GM11168 (cell line): ENCODE results near the gene CDH8.

Experiments
- in situ Hi-C: fragments of 300-500 bp; cut with MboI; formaldehyde crosslinking; loops from one replicate; pipeline ENCODE4 v1.12.0; 2022; ENCODE audit warnings: low sequenced_read_pairs; ENCODE audit not compliant: unreplicated experiment

Gene CDH8

DNA sequence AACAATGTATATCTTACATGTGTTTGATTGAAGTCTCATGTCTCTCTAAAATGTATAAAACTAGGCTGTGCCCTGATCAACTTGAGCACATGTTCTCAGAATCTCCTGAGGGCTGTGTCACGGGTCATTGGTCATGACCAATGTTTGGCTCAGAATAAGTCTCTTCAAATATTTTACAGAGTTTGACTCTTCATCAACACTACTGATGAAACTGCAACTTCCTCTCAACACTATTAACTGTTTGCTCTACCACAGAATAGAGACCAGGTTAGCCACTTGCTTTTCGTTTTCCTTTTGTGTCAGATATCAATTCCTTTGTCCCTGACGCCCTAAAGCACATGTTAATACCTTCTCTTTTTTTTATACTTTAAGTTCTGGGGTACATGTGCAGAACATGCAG, 358.1 kb downstream of the CDH8 start:
- in situ Hi-C loops, result no loop called here

DNA sequence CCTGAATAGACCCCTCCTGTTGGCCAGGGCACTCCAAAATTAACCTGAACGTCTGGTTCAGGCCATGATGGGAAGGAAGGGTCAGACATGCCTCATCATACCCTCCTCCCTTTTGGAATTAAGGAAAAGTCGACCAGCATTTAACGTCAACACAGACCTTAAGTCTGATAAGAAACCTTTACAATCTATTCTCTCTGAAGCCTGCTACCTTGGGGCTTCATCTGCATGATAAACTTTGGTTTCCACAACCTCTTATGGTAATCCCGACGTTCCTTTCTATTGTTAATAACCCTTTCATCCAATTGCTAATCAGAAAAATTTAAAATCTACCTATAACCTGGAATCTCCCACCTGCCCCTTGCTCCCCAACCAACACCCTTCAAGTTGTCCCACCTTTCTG, 358.5 kb downstream of the CDH8 start:
- in situ Hi-C loops, result no loop called here

DNA sequence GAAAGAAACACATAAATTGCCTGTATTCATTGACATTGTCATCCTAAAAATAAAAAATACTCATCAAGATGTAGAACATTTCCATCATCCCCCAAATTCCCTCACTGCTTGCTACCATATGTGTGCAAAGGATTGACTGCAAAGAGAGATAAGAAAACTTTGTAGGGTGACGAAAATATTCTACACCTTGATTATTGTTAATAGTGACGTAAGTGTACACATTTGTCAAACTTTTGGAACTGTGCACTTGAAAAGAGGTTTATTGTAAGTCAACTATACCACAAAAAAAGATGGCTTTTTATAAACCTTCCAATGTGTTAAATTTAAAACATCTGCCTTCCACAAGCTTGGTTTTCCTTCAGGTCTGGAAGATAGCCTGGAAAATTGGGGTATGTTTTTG, 359.5 kb downstream of the CDH8 start:
- in situ Hi-C loops, result no loop called here

DNA sequence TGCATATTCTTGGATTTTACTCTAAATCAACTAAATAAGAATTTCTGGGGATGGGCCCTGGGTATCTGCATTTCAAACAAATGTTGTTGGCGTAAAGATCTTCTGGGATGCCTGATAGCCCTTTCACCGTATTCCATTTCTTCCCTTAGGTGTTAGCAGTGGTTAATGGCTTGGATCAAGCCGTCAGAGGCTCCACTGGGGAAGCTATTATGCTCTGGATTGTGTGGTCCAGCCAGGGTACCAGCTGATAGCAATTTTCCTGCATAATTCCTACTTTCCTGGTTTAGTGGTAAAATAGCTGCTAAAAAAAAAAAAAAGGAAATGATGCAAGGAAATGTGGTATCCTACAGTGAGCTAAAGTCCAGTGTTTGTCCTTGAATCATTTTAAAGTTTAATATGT, 365.1 kb downstream of the CDH8 start:
- in situ Hi-C loops, result no loop called here

DNA sequence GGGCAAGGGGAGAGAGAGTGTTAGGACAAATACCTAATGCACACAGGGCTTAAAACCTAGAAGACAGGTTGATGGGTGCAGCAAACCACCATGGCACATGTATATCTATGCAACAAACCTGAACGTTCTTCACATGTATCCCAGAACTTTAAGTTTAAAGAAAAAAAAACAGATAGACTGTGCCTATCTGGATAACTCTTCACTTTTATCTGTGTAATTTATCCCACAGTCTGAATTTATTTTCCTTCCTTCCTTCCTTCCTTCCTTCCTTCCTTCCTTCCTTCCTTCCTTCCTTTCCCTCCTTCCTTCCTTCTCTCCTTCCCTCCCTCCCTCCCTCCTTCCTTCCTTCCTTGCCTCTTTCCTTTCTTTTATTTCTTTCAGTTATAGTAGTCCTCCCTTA, 370.7 kb downstream of the CDH8 start:
- in situ Hi-C loops, result no loop called here

DNA sequence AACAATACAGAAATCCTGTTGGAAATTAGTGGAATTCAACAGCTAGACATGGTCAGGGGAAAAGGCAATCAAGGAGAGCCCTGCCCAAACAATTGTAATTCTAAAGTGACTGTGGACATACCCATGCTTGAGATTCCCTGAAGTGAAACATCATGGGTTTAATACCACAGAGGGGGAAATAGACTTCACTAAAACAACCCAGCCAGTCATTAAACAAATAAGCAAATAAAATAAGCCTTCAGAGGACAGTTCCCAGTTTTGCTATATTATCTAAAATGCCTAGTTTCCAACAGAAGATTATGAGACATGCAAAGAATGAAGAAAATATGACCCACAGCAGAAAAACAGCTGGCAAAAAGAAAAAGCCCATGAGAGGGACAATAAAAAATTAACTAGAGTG, 376.3 kb downstream of the CDH8 start:
- in situ Hi-C loops, result no loop called here

DNA sequence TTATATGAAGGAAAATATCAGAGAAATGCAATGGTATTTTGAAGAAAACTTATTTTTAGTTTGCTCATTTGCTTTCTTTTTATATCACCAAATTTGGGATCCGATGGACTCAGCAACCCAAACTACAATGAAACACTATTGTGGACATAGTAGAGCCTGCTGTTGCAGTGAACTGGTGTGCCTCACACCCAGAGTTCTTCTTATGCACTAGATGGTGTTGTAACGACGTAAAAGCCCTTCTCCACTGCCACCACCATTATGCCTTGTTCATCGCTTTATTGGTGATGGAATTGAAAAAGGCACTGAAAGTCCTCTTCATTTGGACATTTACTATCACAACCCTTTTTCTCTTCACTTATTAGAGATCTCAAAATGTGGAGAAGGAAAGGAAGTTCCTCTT, 381.3 kb downstream of the CDH8 start:
- in situ Hi-C loops, result no loop called here

DNA sequence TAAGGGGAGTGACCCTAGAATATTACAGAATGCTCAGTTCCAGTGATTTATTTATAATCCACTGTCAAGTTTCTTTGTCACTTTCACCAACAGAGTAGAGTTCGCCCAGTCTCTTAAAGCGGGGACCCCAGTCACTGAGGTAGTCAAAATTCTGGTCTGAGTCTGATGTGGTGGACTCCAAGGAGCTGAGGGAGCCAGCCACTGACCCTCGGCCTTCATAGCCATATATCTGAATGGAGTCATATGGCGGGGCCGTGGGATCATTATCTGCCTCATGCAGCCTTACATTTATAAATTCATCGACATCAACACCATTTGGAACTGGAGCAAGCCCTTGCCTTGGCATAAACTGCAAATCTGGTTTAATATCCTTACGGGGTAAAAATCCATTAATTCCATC, 382.7 kb downstream of the CDH8 start:
- in situ Hi-C loops, result no loop called here

DNA sequence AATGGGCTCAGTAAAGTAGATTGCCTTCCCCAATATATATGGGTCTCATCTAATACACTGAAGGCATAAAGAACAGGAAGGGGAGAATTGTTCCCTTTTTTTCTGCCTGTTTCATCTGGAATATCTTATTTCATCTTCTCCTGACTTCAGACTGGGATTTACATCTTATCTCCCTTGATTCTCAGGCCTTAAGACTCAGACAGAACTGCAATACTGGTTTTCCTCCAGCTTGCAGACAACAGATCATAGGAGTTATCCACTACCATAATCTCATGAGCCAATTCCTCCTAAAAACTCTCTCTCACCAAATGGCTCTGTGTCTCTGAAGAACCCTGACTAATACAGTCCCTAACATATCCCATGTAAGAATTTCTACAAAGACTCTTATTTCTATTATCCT, 390.7 kb downstream of the CDH8 start:
- in situ Hi-C loops, result no loop called here

DNA sequence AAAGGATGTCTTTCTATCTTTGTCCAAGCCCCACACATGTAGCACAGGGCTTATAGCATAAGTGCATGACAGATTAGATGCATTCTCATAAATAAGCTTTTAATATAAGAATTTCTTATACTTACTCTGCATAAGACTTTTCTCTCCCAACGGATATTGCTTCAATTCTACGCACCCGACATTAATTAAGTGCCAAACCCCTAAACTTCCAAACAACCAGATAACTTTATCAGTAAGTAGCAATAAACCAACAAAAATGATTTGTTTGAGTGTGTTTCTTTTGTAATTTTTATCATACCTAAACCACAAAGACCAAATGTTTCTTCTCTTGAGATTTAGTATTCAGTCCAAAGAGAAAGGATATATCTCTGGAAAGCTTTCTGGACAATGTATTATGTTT, 391.5 kb downstream of the CDH8 start:
- in situ Hi-C loops, result no loop called here

DNA sequence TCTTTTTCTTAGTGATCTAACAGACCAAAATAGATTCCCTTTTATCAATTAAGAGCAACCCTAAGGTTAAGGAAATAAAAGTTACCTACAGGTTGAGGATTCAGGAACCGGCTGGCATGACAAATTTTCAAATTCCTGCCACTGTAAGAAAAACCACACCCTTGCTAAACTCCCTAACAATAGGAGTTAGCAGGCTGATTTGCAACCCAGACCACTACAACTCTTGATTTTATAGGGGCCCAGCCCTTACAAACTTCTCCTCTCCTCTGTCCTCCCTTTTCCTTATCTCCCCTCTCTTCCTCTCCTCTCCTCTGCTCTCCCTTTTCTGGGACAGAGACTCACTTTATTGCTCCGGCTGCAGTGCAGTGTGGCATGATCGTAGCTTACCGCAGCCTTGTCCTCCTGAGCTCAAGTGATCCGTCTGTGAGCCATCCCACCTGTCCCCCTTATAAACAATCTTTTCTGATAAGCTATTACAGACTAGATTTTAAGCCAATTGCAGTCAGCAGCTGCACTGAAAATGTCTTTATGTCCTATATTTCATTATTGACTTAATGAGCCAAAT, 418.9 kb downstream of the CDH8 start:
- in situ Hi-C loops, result no loop called here

DNA sequence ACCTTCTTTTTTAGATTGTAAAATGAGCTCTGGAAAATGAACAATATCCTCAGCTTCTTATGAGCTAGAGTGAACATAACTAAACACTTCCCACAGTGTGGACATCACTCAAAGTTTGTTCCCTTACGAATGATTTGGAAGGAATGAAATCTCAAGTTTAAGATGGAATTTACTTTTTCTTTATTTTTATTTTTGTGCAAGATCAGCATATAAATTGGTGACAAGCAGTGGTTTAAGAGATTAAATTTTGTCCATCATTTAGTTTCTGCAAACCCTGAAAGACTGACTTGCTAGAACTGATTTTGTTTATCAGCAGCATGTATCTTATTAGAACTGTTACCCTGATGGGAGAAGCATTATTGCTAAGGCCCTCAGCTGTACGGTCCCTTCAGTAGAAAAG, 420.1 kb downstream of the CDH8 start:
- in situ Hi-C loops, result no loop called here

DNA sequence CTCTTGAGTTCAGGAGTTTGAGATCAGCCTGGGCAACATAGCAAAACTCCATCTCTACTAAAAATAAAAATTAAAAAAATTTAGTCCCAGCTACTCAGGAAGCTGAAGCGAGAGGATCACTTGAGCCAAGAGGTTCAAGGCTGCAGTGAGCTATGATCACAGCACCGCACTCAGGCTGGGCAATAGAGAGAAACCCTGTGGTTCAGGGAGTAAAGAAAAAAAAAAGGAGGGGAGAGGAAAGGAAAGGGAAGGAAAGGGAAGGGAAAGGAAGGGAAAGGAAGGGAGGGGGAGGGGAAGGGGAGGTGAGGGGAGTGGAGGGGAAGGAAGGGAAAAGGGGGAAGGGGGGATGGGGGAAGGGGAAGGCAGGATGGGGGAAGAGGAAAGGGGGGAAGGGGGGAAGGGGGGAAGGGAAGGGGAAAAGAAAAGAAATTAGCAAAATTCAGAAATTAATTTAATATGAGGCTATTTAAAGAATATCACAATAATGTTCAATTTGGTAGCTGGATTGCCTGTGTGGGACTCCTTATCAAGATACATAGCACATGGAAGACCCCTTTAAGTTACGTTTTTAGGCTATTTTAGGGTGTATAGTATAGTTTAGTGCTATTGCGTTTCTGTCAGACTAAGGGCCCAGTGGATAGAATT, 424.3 kb downstream of the CDH8 start:
- in situ Hi-C loops, result no loop called here

DNA sequence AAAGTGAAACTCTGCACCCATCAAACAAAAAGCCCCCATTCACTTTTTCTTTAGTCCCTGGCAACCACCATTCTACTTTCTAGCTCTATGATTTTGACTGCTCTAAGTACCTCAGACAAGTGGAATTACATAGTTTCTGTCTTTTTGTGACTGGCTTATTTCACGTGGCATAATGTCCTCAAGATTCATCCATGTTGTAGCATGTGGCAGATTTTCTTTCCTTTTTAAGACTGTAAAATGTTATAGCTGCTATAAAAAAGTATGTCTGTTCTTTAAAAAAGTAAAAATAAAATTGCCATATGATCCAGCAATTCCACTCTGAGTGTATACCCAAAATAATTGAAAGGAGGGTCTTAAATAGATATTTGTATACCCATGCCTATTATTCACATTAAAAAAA, 429.7 kb downstream of the CDH8 start:
- in situ Hi-C loops, result no loop called here
